GM19099 (cell line): ENCODE data around the gene EHD4.

Experiments used
- POLR2A ChIP-seq: IDR thresholded peaks from 3 replicates; pipeline ENCODE4 v1.6.1; 2011; ENCODE audit warnings: low read depth; ENCODE audit not compliant: insufficient read length; ENCODE audit errors: extremely low read depth

Gene EHD4

GRCh38 chr15:41988896-41989572 is 16.7 kb upstream of the EHD4 start:
- no peak for TF ChIP-seq POLR2A

DNA sequence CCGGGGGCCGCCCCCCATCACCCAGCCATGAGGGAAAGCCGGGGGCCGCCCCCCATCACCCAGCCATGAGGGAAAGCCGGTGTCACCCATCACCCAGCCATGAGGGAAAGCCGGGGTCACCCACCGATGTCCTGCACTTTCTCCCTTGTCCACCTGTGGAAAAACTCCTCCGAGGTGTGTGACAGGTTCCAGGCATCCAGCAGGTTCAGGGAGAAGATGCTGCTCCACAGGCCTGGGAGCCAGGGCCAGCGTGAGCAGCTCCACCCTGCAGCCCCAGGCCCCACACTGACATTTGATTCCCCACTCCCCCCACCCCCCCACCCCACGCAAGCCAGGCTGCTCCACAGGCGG is 15.5 kb upstream of the EHD4 start:
- no peak for TF ChIP-seq POLR2A

DNA sequence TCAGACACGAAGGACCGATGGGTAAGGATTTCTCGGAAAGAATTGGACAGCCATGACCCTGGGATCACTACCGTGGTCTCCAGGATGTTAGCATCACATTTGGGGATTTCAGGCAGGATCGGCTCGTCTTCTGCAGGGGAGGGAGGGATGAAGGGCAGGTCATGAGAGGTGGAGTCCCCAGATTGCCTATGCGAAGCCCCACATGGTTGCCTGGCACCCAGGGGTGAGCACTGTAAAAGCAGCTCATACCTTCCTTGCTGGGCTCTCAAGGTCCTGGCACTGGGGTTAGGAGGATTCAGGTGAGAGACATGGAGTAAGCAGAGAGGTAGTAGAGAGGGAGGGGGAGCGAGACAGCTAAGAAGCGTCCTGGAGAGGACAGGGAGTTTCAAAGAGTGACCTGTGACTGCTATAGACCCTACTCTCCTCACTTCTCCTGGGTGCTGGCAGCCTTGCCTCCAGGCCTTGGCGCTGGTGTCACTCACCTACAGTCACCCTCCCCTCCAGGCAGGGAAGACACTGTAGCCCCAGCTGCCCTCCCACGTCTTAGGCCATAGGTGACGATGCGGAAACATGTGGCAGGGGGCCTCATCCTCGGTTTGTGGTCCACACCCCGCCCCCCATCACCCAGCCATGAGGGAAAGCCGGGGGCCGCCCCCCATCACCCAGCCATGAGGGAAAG is 15.0 kb upstream of the EHD4 start:
- TF ChIP-seq POLR2A: no peak

- TF ChIP-seq POLR2A: no peak
These were observed 13.1 kb upstream of the EHD4 start for GRCh38 chr15:41985236-41986160.

DNA sequence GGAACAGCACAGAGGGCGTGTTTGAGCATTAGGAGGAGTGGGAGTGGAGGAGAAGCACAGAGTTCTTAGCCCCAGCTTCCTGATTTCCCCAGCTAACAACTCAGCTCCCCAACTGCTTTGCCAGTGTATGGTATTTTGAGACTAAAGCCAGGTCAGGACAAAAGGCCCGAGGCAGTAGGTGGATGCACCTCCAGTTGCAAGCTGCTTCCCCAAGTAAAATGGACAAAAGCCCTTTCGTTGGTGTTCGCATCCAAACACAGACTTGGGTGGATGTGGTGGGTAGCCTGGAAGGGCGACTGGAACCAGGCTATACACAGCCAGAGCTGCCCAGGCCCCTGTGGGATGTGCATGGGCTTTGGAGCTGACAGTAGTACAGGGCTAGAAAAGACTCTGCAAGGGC is 12.3 kb upstream of the EHD4 start:
- no peak for TF ChIP-seq POLR2A

DNA sequence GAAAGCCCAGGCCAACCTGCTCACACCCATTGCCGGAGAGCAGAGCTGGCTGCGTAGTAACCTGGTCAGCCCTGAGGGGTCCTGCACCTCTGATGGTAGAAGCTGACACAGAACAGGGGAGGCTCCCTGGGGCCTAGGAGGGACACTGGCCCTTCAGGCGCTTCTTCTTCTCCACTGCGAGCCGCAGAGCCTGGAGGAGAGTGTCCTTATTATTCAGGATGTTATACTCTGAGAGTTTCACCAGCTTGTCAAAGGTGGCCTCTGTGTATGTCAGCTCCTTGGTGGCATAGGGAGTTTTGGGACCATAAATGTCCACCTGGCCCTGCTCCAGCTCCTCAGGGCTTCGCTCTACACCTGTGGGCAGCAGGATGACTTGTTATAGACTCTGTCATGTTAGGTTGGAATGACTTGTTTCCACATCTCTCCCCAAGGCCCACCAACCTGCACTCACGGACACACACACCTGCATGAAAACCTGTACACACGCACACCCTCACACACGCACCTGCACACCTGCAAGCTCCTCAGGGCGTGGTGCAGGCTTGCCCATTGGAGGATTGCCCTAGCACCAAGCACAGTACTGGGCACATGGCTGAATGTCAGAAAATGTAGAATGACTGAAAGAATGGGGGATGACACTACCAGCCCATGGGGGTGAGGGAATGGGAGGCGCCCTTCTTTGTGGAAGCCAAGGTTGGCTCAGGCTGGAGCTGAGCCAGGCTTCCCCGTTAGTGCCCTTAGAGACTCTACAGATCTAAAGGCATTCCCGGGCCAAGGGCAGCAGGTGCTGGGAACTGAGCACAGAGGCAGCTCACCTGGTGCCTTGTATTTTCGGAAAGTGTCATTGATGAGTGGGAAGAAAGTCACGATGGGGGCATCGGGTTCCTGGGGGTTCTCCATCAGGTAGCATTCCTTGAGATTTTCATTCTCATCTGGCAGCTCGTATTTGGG is 11.5 kb upstream of the EHD4 start:
- TF ChIP-seq POLR2A: no peak

- no peak for TF ChIP-seq POLR2A
These were observed 10.9 kb upstream of the EHD4 start for GRCh38 chr15:41983221-41983620.

DNA sequence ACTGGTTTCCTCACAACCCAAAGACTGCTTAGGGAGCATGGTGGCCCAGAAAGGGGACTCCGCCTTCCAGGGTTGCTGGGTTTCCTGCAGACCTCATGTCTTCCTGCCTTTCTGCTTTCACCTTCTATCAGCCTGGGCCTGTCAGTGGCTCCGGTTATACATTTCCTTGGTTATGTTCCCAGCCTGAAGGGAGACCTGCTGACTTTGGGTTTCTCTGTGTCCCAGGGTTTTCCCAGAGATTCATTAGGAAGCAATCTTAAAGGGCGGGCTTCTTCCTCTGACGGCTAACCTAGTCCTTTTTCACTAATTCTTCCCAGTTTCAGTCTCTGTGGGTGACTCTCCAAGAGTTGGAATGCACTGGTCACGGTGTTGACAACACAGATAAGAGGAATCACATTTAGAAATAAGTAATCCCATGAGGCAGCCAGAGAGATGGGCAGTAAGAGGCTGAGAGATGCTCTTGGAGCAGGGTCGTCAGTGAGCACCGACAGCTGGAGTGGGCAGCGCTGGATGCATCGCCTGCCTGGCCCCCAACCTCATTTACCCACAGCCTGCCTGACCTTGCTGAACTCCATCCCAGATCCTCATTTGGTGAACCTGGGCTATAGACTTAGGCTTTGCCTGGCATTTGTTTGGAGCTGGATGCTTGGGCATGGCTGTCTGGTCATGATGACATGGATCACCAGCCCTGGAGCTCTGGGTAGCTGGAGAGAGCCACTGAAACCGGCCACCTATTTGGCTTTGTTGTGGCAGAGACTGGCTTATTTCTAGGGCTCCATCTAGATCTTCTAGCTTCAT is 10.0 kb upstream of the EHD4 start:
- no peak for TF ChIP-seq POLR2A

DNA sequence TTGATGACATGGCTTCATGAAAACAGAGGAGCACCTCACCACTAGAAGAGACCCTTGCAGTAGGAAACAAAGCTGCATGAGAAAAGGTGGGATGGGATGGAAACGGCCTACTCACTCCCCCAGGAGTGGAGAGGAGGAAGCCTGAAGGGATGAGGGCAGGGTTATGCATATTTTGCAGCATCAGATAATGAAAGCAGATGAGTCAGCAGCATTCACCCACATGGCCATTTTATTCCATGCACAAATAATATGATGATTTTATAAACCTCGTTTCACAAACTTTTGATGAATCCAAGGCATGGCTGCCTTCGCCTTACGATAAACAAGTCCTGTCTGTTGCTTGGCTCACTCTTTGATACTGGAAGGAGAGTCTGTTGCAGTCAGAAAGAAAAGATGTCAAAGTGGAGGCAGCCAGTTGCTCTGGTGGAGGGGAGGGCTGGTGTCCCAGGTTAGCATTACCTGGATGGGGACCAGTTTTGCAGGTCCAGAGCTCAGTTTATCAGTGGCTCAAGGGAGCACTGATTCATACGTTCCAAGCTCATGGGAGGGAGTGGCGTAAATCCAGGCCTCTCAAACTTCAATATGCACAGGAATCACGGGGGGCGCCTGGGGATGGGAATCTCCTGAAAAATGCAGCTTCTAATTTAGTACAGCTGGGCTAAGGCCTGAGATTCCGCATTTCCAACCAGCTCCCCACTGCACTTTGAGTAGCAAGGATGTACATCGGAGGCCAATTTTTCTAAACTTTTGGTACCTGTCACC is 9.2 kb upstream of the EHD4 start:
- no peak for TF ChIP-seq POLR2A

DNA sequence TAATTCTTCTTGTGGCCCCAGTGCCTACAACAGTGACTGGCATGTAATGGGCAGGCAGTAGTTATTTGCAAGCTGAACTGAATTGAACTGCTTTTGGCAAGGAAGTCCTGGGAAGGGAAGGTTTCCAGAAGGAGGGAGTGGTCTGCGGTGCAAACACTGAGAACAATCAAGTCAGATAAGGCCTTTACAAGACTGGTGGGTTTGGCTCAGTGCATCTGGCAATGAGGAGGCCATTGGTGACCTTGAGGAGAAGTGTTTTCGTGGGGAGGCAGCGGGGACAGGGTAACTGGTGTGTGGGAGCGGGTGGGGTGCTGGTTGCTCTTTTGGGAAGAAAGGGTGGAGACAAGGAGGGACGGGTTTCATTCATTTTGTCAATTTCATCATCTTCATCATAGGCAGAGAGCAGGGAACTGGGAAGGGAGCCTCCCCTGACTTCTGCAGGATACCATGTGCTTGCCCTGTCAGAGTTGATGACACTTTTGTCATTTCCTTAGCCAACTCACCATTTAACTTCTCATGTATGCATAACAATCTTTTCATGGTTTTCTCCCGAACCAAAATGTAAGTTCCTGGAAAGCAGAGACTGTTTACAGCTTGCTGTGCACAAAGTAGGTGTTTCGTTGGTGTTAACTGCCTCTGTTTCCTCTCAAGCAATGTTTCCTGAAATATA is 8.4 kb upstream of the EHD4 start:
- TF ChIP-seq POLR2A: no peak

- TF ChIP-seq POLR2A: no peak
These were observed 7.3 kb upstream of the EHD4 start for GRCh38 chr15:41979493-41980266.

DNA sequence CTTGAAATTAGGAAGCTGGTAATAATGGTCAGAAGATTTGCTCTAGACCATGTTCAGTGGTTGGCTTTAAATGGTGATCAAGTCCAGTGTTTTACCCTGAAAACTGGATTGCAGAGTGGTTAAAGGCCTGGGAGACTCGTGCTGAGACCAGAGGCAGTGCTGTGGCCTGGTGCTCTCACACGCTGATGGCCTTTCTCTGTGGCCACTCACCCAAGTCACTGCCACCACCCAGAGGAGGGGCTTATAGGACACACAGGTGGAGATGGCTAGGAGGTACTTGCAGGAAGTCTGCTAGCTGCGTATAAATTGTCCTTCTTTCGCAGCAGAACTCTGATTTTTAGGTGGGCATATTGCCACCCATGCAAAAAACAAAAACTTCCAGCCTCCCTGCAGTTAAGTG is 6.2 kb upstream of the EHD4 start:
- TF ChIP-seq POLR2A: no peak
